HT-29 (cell line): ENCODE results near the gene MYO1A. TPM values are rescaled to one million over a fixed set of nuclear protein-coding genes. Genes with fewer than 3 reads are reported as not detected.

Experiments
- total RNA-seq: library from RNA; depleted of rRNA; stranded (reverse); fragments of >200 nt; shearing (Covaris generic); gene quantifications from 2 replicates; pipeline ENCODE4 v1.2.3, GENCODE V29; 2014; rRNA removed

Gene MYO1A
- total RNA-seq, 1 experiment from 2014 or later, result 1.8 TPM

Other genes starting within 250 kb of the MYO1A start
- not detected in 2 replicates for gene SDR9C7, start 115.7 kb downstream of the MYO1A start, total RNA-seq
- not detected in 2 replicates for gene RDH16, start 92.5 kb downstream of the MYO1A start, total RNA-seq
- gene ZBTB39, start 43.6 kb downstream of the MYO1A start, total RNA-seq, result 3.2 and 3.4 TPM in 2 replicates
- gene TAC3, start 33.6 kb downstream of the MYO1A start, total RNA-seq, result not detected in 2 replicates
- gene NEMP1, start 28.7 kb upstream of the MYO1A start, total RNA-seq, result 12.5 and 13.6 TPM in 2 replicates
- 17.8 and 19.3 TPM in 2 replicates for gene NAB2, start 39.0 kb upstream of the MYO1A start, total RNA-seq
- 114 and 125 TPM in 2 replicates for gene STAT6, start 61.2 kb upstream of the MYO1A start, total RNA-seq
- gene LRP1, start 78.4 kb upstream of the MYO1A start, total RNA-seq, result 22.8 and 25.2 TPM in 2 replicates
- not detected in 2 replicates for gene LRP1-AS, start 97.5 kb upstream of the MYO1A start, total RNA-seq
- 0.97 and 2.8 TPM in 2 replicates for gene NXPH4, start 166.7 kb upstream of the MYO1A start, total RNA-seq
- 295 and 298 TPM in 2 replicates for gene SHMT2, start 179.6 kb upstream of the MYO1A start, total RNA-seq
- 0.41 and 1.1 TPM in 2 replicates for gene STAC3, start 201.1 kb upstream of the MYO1A start, total RNA-seq